GM19193 (cell line): ENCODE data around the gene NPAS3.

Experiments used
- POLR2A ChIP-seq: IDR thresholded peaks from 4 replicates; pipeline ENCODE4 v1.6.1; 2011; ENCODE audit not compliant: insufficient read depth, insufficient read length; ENCODE audit errors: extremely low read depth

Gene NPAS3

GRCh38 chr14:32938719-32939253, at the start of gene NPAS3:
NPAS3 (plus strand) TSS chr14:32938879.
- TF ChIP-seq POLR2A, result no peak

GRCh38 chr14:32896979-32897697, 41.5 kb upstream of the NPAS3 start:
- no peak for TF ChIP-seq POLR2A

- TF ChIP-seq POLR2A, result no peak
Observed at GRCh38 chr14:32897698-32898064, 41.0 kb upstream of the NPAS3 start.

- TF ChIP-seq POLR2A, result no peak
Observed at GRCh38 chr14:32898876-32899275, 39.8 kb upstream of the NPAS3 start.

GRCh38 chr14:32900547-32900946, 38.1 kb upstream of the NPAS3 start:
- no peak for TF ChIP-seq POLR2A

- TF ChIP-seq POLR2A, result no peak
Observed at GRCh38 chr14:32905013-32905412, 33.7 kb upstream of the NPAS3 start.

GRCh38 chr14:32906672-32907071, 32.0 kb upstream of the NPAS3 start:
- TF ChIP-seq POLR2A, result no peak

GRCh38 chr14:32908196-32909084, 30.2 kb upstream of the NPAS3 start:
- no peak for TF ChIP-seq POLR2A

- no peak for TF ChIP-seq POLR2A
Observed at GRCh38 chr14:32913725-32914124, 25.0 kb upstream of the NPAS3 start.

- TF ChIP-seq POLR2A, result no peak
Observed at GRCh38 chr14:32914391-32914790, 24.3 kb upstream of the NPAS3 start.

- TF ChIP-seq POLR2A, result no peak
Observed at GRCh38 chr14:32920696-32921276, 17.9 kb upstream of the NPAS3 start.

- no peak for TF ChIP-seq POLR2A
Observed at GRCh38 chr14:32925439-32925838, 13.2 kb upstream of the NPAS3 start.

GRCh38 chr14:32932302-32932913, 6.3 kb upstream of the NPAS3 start:
- TF ChIP-seq POLR2A, result no peak

GRCh38 chr14:32932914-32933628, 5.6 kb upstream of the NPAS3 start:
- TF ChIP-seq POLR2A, result no peak

GRCh38 chr14:32933629-32934072, 5.0 kb upstream of the NPAS3 start:
- no peak for TF ChIP-seq POLR2A
